K562 (cell line): Measurements from ENCODE around the gene PHF3. TPM values are rescaled to one million over a fixed set of nuclear protein-coding genes. Genes with fewer than 3 reads are reported as not detected.

Source experiments
- ATAC-seq: fragments of 200-7000 bp; cut with Tn5 transposase; 3 replicates; pipeline ENCODE4 v1.9.1; 2020; ENCODE audit warnings: moderate library complexity
- BruUV-seq: library from RNA; stranded (reverse); fragments of 400-500 nt; replicated peaks from 2 replicates; lab custom pipeline; 2021; lab: Mats Ljungman, UMichigan
- CTCF ChIA-PET: fragments of 300-600 bp; formaldehyde crosslinking; extraction: SDS; loops from one replicate; lab custom pipeline; 2021; ENCODE audit warnings: low intra/inter-chr PET ratio; lab: Yijun Ruan, JAX
- POLR2A ChIA-PET: fragments of 300-600, 350-650 bp; sonication (Branson Sonifier 250); formaldehyde crosslinking; extraction: SDS; loops from one replicate; lab custom pipeline; 2021; ENCODE audit warnings: antibody characterized with exemption, inconsistent platforms; lab: Yijun Ruan, JAX
- DNase-seq, 4 experiments: peaks; one replicate each; pipeline versions ENCODE4 v3.0.0 to v3.0.0-alpha.2; 2011 to 2018; ENCODE audit warnings: low spot score in 3 of 4, mixed read lengths in 3 of 4; ENCODE audit errors: extremely low read depth in 1 of 4
- FAIRE-seq: peaks from 2 replicates; lab custom pipeline; 2011; peaks lifted over from hg19 to GRCh38; lab: Jason Lieb, UNC
- H2AFZ ChIP-seq: 2 replicates; pipeline ENCODE4 v1.6.0; 2011; ENCODE audit warnings: low read depth, low read length, control low read depth, inconsistent platforms
- H3K27ac ChIP-seq: fragments of 200-600 bp; 3 replicates; pipeline ENCODE4 v1.8.0; 2011; ENCODE audit warnings: low read depth, mild to moderate bottlenecking, control low read depth, inconsistent platforms, low read length, moderate library complexity, mixed read lengths; ENCODE audit errors: extremely low read depth
- H3K27me3 ChIP-seq, 2 experiments: fragments of 300-600 bp in 1 of 2; 2 replicates in 1 of 2; 3 replicates in 1 of 2; pipeline versions ENCODE4 v1.6.0 to v1.8.0; 2011; ENCODE audit warnings: inconsistent platforms in 2 of 2, low read length in 2 of 2, mild to moderate bottlenecking in 1 of 2, mixed read lengths in 1 of 2, moderate library complexity in 1 of 2; ENCODE audit not compliant: control insufficient read depth in 2 of 2, insufficient read depth in 2 of 2
- H3K36me3 ChIP-seq: fragments of 300-600 bp; 3 replicates; pipeline ENCODE4 v1.8.0; 2011; ENCODE audit warnings: mild to moderate bottlenecking, low read length, inconsistent platforms; ENCODE audit not compliant: control insufficient read depth, insufficient read depth
- H3K4me1 ChIP-seq, 2 experiments: fragments of 200-600 bp in 1 of 2; replicated peaks in 1 of 2; 2 replicates in 1 of 2; 3 replicates in 1 of 2; pipeline versions ENCODE4 v1.5.1 to v1.8.0; 2011; ENCODE audit warnings: inconsistent platforms in 2 of 2, low read length in 2 of 2, mild to moderate bottlenecking in 1 of 2, mixed read lengths in 1 of 2, moderate library complexity in 1 of 2; ENCODE audit not compliant: control insufficient read depth in 2 of 2, insufficient read depth in 2 of 2
- H3K4me2 ChIP-seq: 2 replicates; pipeline ENCODE4 v1.6.1; 2011; ENCODE audit warnings: low read length, control low read depth, inconsistent platforms, mixed read lengths; ENCODE audit not compliant: insufficient read depth
- H3K4me3 ChIP-seq: fragments of 200-600 bp; sonication (generic), shearing (Covaris generic); 2 replicates; pipeline ENCODE4 v1.5.1; 2016; ENCODE audit warnings: control low read depth, inconsistent platforms
- H3K79me2 ChIP-seq: fragments of 200-600 bp; 3 replicates; pipeline ENCODE4 v1.8.0; 2011; ENCODE audit warnings: low read length, inconsistent platforms; ENCODE audit not compliant: control insufficient read depth, insufficient read depth
- H3K9ac ChIP-seq, 2 experiments: 2 replicates each; pipeline versions ENCODE4 v1.6.0 to v1.6.1; 2011; ENCODE audit warnings: low read depth in 2 of 2, low read length in 2 of 2, control low read depth in 1 of 2, inconsistent platforms in 1 of 2, mild to moderate bottlenecking in 1 of 2, mixed read lengths in 1 of 2; ENCODE audit not compliant: insufficient read depth in 1 of 2
- H3K9me1 ChIP-seq: one replicate; pipeline ENCODE4 v1.6.0; 2011; ENCODE audit warnings: inconsistent platforms, mild to moderate bottlenecking, low read length, moderate library complexity; ENCODE audit not compliant: control insufficient read depth, insufficient read depth
- H3K9me3 ChIP-seq: replicated peaks from 2 replicates; pipeline ENCODE4 v1.5.1; 2011; ENCODE audit warnings: low read depth, low read length, inconsistent platforms; ENCODE audit not compliant: control insufficient read depth, insufficient read depth
- H4K20me1 ChIP-seq: replicated peaks from 2 replicates; pipeline ENCODE4 v1.6.1; 2011; ENCODE audit warnings: low read length, inconsistent platforms, mixed read lengths; ENCODE audit not compliant: control insufficient read depth, insufficient read depth
- JUNB ChIP-seq: fragments of 450-650 bp; formaldehyde crosslinking; conservative IDR thresholded peaks from 2 replicates; pipeline ENCODE4 v1.4.0; 2020; ENCODE audit warnings: mild to moderate bottlenecking
- KDM2B ChIP-seq: fragments of 250-450 bp; sonication (Bioruptor Pico); IDR thresholded peaks from 2 replicates; pipeline ENCODE4 v1.8.0; 2021; ENCODE audit warnings: mild to moderate bottlenecking, moderate library complexity
- MCM5 ChIP-seq: fragments of 450-650 bp; IDR thresholded peaks from 2 replicates; pipeline ENCODE4 v1.6.1; 2016; ENCODE audit warnings: low read depth
- POLR2A ChIP-seq: fragments of 450-650 bp; conservative IDR thresholded peaks from 2 replicates; pipeline ENCODE4 v1.6.1; 2016
- POLR2AphosphoS5 ChIP-seq: IDR thresholded peaks from 2 replicates; pipeline ENCODE4 v1.6.1; 2011; ENCODE audit warnings: mild to moderate bottlenecking, low read depth, low read length, moderate library complexity; ENCODE audit not compliant: control insufficient read depth, insufficient read depth
- POLR2B ChIP-seq: fragments of 450-650 bp; IDR thresholded peaks from 2 replicates; pipeline ENCODE4 v1.6.1; 2018; ENCODE audit warnings: low read depth; ENCODE audit not compliant: partially characterized antibody
- RAD21 ChIP-seq, 2 experiments: fragments of 250-450 bp in 1 of 2; fragments of 450-650 bp in 1 of 2; sonication (Bioruptor Pico) in 1 of 2; formaldehyde crosslinking in 1 of 2; IDR thresholded peaks in 1 of 2; conservative IDR thresholded peaks in 1 of 2; 2 replicates each; pipeline versions ENCODE4 v1.4.0 to v1.8.0; 2020 to 2022; ENCODE audit warnings: mild to moderate bottlenecking in 2 of 2, moderate library complexity in 1 of 2
- SMARCB1 ChIP-seq: IDR thresholded peaks from 2 replicates; pipeline ENCODE4 v1.6.1; 2011; ENCODE audit warnings: improper control_type of control experiment, low read depth; ENCODE audit not compliant: insufficient read length
- STAG1 ChIP-seq: sonication (generic); formaldehyde crosslinking; IDR thresholded peaks from 2 replicates; pipeline ENCODE4 v1.5.0; 2020; ENCODE audit warnings: missing genetic modification reagents, borderline replicate concordance
- SUPT5H ChIP-seq: fragments of 450-650 bp; IDR thresholded peaks from 2 replicates; pipeline ENCODE4 v1.6.1; 2016
- TBP ChIP-seq: optimal IDR thresholded peaks from 2 replicates; pipeline ENCODE3; 2011; ENCODE audit warnings: low read depth, low read length, improper control_type of control experiment
- ZBTB34 ChIP-seq: fragments of 250-450 bp; sonication (Bioruptor Pico); IDR thresholded peaks from 2 replicates; pipeline ENCODE4 v1.8.0; 2021; ENCODE audit warnings: mild to moderate bottlenecking, moderate library complexity
- ZFP1 ChIP-seq: fragments of 450-650 bp; formaldehyde crosslinking; IDR thresholded peaks from 2 replicates; pipeline ENCODE4 v1.4.0; 2020; ENCODE audit warnings: mild to moderate bottlenecking, mixed read lengths
- ZNF583 ChIP-seq: fragments of 250-450 bp; sonication (Bioruptor Pico); IDR thresholded peaks from 2 replicates; pipeline ENCODE4 v1.4.0; 2020
- WGBS: fragments of 100-300 bp; shearing (Covaris generic); methylation state at CpG from one replicate; pipeline ENCODE4 v1.1.6; 2016; ENCODE audit warnings: low coverage, mixed read lengths; ENCODE audit not compliant: insufficient coverage; ENCODE audit errors: missing lambda C conversion rate; 5-methylcytosine and 5-hydroxymethylcytosine counted together
- in situ Hi-C: fragments of 300-500 bp; cut with MboI; formaldehyde crosslinking; loops from 4 replicates; pipeline ENCODE4 v1.15.0; 2018; ENCODE audit warnings: inconsistent platforms, mixed read lengths
- intact Hi-C: fragments of 100-400 bp; cut with micrococcal nuclease; formaldehyde crosslinking; loops from 2 replicates; pipeline ENCODE4 v1.14.2; 2022
- polyA plus RNA-seq, 8 experiments: library from polyadenylated mRNA; depleted of rRNA in 4 of 8; stranded (reverse) in 5 of 8; unstranded in 3 of 8; fragments of >200 nt; fragmentation: Nextera tagmentation in 2 of 8; fragmentation: Illumina TruSeq in 1 of 8; extraction: Ambion mirVana in 2 of 8; extraction: Trizol in 1 of 8; gene quantifications; 2 replicates each; pipeline versions ENCODE4 v1.2.1 to v1.2.3, GENCODE V29; 2011 to 2014; ENCODE audit warnings: inconsistent platforms in 1 of 8, missing spikeins in 1 of 8
- total RNA-seq, 7 experiments: library from RNA; depleted of rRNA in 6 of 7; stranded (reverse); fragments of >200 nt in 6 of 7; fragmentation: Illumina TruSeq in 2 of 7; extraction: Trizol in 2 of 7; gene quantifications; 2 replicates each; pipeline versions ENCODE4 v1.2.1 to v1.2.3, GENCODE V29; 2011 to 2021; ENCODE audit warnings: low replicate concordance in 1 of 7
- TF ChIP-seq, protein P1 (sequence below): fragments of 450-650 bp; IDR thresholded peaks from 2 replicates; pipeline ENCODE4 v1.7.1; 2018; ENCODE audit warnings: mild to moderate bottlenecking, low read depth; ENCODE audit not compliant: partially characterized antibody

Gene PHF3
- total and polyA plus RNA-seq, 9 of the 15 experiments (the other 6 are each of a cell fraction or from before 2014, with no cell fraction given) = 8.1 to 51.2 (median 30.9) TPM

DNA sequence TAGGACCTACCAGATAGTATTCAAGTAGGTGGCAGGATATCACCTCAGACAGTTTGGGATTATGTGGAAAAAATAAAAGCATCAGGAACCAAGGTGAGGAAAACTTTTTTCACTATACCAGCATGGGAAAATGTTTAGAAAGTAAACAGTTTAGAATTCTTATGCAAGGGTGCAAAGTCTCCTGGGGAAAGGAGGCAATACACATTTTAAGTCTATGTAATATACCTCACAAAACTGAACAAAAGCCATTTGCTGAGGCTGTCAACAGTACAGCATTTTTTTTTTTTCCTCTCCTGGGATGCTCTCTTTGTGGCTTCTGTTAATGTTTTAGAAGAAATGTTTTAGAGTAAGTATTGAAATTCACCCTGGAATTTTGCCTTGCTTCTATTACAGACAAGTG lies 73.5 kb downstream of the PHF3 start (continued):
- no peak for TF ChIP-seq STAG1

GRCh38 chr6:63713332-63713731 lies 77.7 kb downstream of the PHF3 start:
- H4K20me1 ChIP-seq = no peaks in the 10 kb centered on the region
- H3K36me3 ChIP-seq = peaks cover 50% of the 10 kb centered on the region
- H3K9me3 ChIP-seq = no peaks in the 10 kb centered on the region
- ATAC-seq = no peak
- H3K27ac ChIP-seq = no peak overlapping the region
- POLR2A ChIA-PET = no interaction called here
- H2AFZ ChIP-seq = no peak overlapping the region
- TF ChIP-seq POLR2A (peak; percentile 53; the same call in 1 of the 2 replicates), JUNB (CRISPR knock-in tag) (no peak), TBP (no peak), SUPT5H (peak; percentile 53; the same call in 1 of the 2 replicates), ZNF583 (CRISPR knock-in tag) (no peak), POLR2AphosphoS5 (0 out of 2 replicates have a peak, but pooled peaks have one; percentile 12), ZBTB34 (CRISPR knock-in tag) (no peak), MCM5 (no peak), POLR2B (peak; percentile 45), ZFP1 (CRISPR knock-in tag) (no peak), SMARCB1 (no peak), KDM2B (no peak), RAD21 (CRISPR knock-in tag; conservative IDR thresholded peaks at IDR 0.05 in 1 of 2, IDR thresholded peaks at IDR 0.05 in 1 of 2) (no peak)
- TF ChIP-seq, protein P1, sequence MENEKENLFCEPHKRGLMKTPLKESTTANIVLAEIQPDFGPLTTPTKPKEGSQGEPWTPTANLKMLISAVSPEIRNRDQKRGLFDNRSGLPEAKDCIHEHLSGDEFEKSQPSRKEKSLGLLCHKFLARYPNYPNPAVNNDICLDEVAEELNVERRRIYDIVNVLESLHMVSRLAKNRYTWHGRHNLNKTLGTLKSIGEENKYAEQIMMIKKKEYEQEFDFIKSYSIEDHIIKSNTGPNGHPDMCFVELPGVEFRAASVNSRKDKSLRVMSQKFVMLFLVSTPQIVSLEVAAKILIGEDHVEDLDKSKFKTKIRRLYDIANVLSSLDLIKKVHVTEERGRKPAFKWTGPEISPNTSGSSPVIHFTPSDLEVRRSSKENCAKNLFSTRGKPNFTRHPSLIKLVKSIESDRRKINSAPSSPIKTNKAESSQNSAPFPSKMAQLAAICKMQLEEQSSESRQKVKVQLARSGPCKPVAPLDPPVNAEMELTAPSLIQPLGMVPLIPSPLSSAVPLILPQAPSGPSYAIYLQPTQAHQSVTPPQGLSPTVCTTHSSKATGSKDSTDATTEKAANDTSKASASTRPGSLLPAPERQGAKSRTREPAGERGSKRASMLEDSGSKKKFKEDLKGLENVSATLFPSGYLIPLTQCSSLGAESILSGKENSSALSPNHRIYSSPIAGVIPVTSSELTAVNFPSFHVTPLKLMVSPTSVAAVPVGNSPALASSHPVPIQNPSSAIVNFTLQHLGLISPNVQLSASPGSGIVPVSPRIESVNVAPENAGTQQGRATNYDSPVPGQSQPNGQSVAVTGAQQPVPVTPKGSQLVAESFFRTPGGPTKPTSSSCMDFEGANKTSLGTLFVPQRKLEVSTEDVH = peak; percentile 24
- H3K4me1 ChIP-seq = no peaks in the 10 kb centered on the region
- H3K4me3 ChIP-seq = no peak overlapping the region
- no peak overlapping the region for H3K9ac ChIP-seq
- in situ Hi-C loops (no loop called here), intact Hi-C loops (no loop called here)
- DNase-seq = no peak
- H3K79me2 ChIP-seq = no peaks in the 10 kb centered on the region
- no peaks in the 10 kb centered on the region for H3K27me3 ChIP-seq
- FAIRE-seq = no peak
- no peak overlapping the region for H3K4me2 ChIP-seq
- H3K9me1 ChIP-seq = no peaks in the 10 kb centered on the region
- TSS peak; percentile 44 for BruUV-seq
- CTCF ChIA-PET = no interaction called here
- 70% methylated on average over 5 of the region's 6 CpGs for WGBS
